Measurements from ENCODE around the gene COL15A1. TPM values are rescaled to one million over a fixed set of nuclear protein-coding genes. Genes with fewer than 3 reads are reported as not detected.

COL15A1 gene
- total RNA-seq, 1 experiment from 2014 or later, result not detected

DNA sequence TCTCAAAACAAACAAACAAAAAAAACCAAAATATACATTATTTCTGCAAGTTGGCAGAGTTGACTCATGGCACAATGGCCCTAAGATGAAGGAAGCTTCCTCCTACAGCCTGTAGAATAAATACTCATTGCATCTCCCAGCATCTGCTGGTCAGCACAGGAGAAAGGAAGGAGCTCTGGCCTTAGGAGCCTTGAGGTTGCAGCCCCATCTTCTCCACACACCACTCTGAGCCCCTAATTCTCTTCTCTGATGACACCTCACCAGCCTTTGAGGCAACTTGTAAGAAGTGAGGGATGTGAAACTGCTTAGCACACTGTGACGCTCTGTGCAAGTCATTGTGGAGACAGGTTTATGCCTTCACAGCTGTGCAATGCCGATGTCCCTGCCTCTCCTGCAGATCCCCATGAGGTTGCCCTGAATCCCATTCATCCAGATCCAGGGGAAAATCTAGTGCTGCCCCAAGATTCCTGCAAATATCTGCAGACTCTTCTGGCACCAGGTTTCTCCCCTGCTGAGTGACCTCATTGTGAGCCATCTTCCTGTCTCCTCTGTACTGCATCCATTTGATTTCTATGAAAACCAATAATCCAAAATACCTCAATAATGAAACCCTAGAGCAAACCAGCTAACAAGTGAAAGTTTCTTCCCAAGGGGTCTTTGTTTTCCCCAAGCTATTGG is 95.9 kb downstream of the COL15A1 start:
- Histone ChIP-seq H2BK15ac (ENCODE audit: low read depth, low read length) (no peak overlapping the region), H3K14ac (ENCODE audit: insufficient read depth, low read length) (no peak overlapping the region), H4K91ac (ENCODE audit: insufficient read length, low read depth, low read length) (no peak overlapping the region), H3K9me3 (ENCODE audit: control insufficient read depth, low read depth, low read length) (no peaks in the 10 kb centered on the region), H3K27me3 (ENCODE audit: insufficient read depth, low read length) (no peaks in the 10 kb centered on the region), H3K79me1 (ENCODE audit: insufficient read depth, low read depth, low read length, poor library complexity, severe bottlenecking) (no peaks in the 10 kb centered on the region), H2BK120ac (ENCODE audit: low read depth, low read length, poor library complexity, severe bottlenecking) (no peak overlapping the region), H3K23ac (ENCODE audit: insufficient read length, low read depth, low read length) (no peak overlapping the region), H2BK20ac (ENCODE audit: low read depth, low read length, poor library complexity, severe bottlenecking) (no peak overlapping the region), H2AFZ (ENCODE audit: low read length) (no peak overlapping the region), H3K18ac (ENCODE audit: insufficient read length, low read depth, low read length) (no peak overlapping the region), H2BK5ac (ENCODE audit: insufficient read length, low read length) (no peak overlapping the region), H3K56ac (ENCODE audit: insufficient read length, low read depth, low read length) (no peak overlapping the region), H3K79me2 (ENCODE audit: insufficient read depth, low read length) (no peaks in the 10 kb centered on the region), H3K23me2 (ENCODE audit: insufficient read length, low read depth, low read length, poor library complexity, severe bottlenecking) (no peaks in the 10 kb centered on the region), H4K20me1 (ENCODE audit: control insufficient read depth, insufficient read depth, insufficient read length) (no peaks in the 10 kb centered on the region), H2BK12ac (ENCODE audit: insufficient read length, low read depth, low read length) (no peak overlapping the region), H4K5ac (ENCODE audit: insufficient read length, low read depth, low read length) (no peak overlapping the region), H3K9ac (ENCODE audit: extremely low read depth, insufficient read length, low read length) (no peak overlapping the region), H3K4ac (ENCODE audit: low read depth, low read length) (no peak overlapping the region), H3K4me2 (ENCODE audit: insufficient read depth, insufficient read length, low read length) (no peak overlapping the region), H4K8ac (replicated peaks; ENCODE audit: insufficient read length, low read depth, low read length) (no peak overlapping the region), H3K27ac (ENCODE audit: insufficient read length, low read depth, low read length) (no peak overlapping the region), H3K4me1 (ENCODE audit: insufficient read depth, low read length) (no peaks in the 10 kb centered on the region), H2AK5ac (ENCODE audit: insufficient read length, low read length) (no peak overlapping the region), H3T11ph (ENCODE audit: low read length) (no peak overlapping the region)
- TF ChIP-seq, protein P1, sequence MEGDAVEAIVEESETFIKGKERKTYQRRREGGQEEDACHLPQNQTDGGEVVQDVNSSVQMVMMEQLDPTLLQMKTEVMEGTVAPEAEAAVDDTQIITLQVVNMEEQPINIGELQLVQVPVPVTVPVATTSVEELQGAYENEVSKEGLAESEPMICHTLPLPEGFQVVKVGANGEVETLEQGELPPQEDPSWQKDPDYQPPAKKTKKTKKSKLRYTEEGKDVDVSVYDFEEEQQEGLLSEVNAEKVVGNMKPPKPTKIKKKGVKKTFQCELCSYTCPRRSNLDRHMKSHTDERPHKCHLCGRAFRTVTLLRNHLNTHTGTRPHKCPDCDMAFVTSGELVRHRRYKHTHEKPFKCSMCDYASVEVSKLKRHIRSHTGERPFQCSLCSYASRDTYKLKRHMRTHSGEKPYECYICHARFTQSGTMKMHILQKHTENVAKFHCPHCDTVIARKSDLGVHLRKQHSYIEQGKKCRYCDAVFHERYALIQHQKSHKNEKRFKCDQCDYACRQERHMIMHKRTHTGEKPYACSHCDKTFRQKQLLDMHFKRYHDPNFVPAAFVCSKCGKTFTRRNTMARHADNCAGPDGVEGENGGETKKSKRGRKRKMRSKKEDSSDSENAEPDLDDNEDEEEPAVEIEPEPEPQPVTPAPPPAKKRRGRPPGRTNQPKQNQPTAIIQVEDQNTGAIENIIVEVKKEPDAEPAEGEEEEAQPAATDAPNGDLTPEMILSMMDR (conservative IDR thresholded peaks at IDR 0.05), result no peak
- Mint-ChIP-seq H3K27ac (no peak overlapping the region), H3K9me3 (peaks cover 5 to 6% of the 10 kb centered on the region in 2 experiments), H3K4me1 (peaks cover 5 to 11% of the 10 kb centered on the region in 2 experiments), H3K4me3 (no peak overlapping the region), H3K36me3 (ENCODE audit: insufficient read depth in 1 of 3, low read depth in 3 of 3) (no peaks in the 10 kb centered on the region), H3K27me3 (ENCODE audit: low read depth) (no peaks in the 10 kb centered on the region; the same call in 1 of the 2 replicates)
- no CpG with 5 or more reads among the region's 2 CpGs for WGBS (ENCODE audit: extremely low coverage, insufficient read length, low lambda C conversion rate)
- DNase-seq, result no peak
